Cardiac septum (tissue), 1 donor: ENCODE data around the gene PSMB8. TPM values are rescaled to one million over a fixed set of nuclear protein-coding genes. Genes with fewer than 3 reads are reported as not detected.

ENCODE experiments used
- DNase-seq: peaks from one replicate; pipeline ENCODE4 v3.0.0-alpha.2; 2020; ENCODE audit warnings: low spot score
- intact Hi-C: fragments of 100-400 bp; cut with DNase I; formaldehyde crosslinking; loops from one replicate; pipeline ENCODE4 v1.14.0; 2022
- total RNA-seq: library from RNA; stranded (reverse); fragmentation: NEBNext Ultra II Directional; extraction: Animal tissue kit (Norgen Biotek cat#: 25700); gene quantifications from one replicate; pipeline ENCODE4 v1.2.1, GENCODE V29; 2021
- donor health status: DM: no; HTN: no; CAD: no.

The PSMB8 gene
- total RNA-seq, 1 donor from 2014 or later = 11.7 TPM

GRCh38 chr6:32842021-32842650 lies 1.7 kb downstream of the PSMB8 start:
- intact Hi-C loops = no loop called here
- no peak for DNase-seq

GRCh38 chr6:32840604-32841246 lies 3.1 kb downstream of the PSMB8 start:
- intact Hi-C loops = no loop called here
- DNase-seq = no peak

- no peak for DNase-seq
- intact Hi-C loops = no loop called here
Measured at GRCh38 chr6:32839356-32839755, 4.5 kb downstream of the PSMB8 start.

- intact Hi-C loops = loop anchor here (1.0 kb wide), 2 partner anchors 15 to 30 kb away; partner anchors contain the start of gene TAP1
- DNase-seq = peak; percentile 99
Measured at GRCh38 chr6:32838114-32838958, 5.5 kb downstream of the PSMB8 start, which contains the start of gene TAP2. Gene TAP2, minus strand, starts transcription at chr6:32838739. Its CDS starts 506 bp downstream, at chr6:32838233.

- intact Hi-C loops = loop anchor here (1.0 kb wide), 2 partner anchors 16 to 31 kb away; partner anchors contain the start of gene TAP1
- DNase-seq = no peak
Measured at GRCh38 chr6:32837651-32838113, 6.2 kb downstream of the PSMB8 start.

GRCh38 chr6:32836873-32837272 lies 7.0 kb downstream of the PSMB8 start:
- intact Hi-C loops = no loop called here
- no peak for DNase-seq

- intact Hi-C loops = no loop called here
- DNase-seq = no peak
Measured at GRCh38 chr6:32835167-32835893, 8.5 kb downstream of the PSMB8 start.

- intact Hi-C loops = no loop called here
- DNase-seq = no peak
Measured at GRCh38 chr6:32833664-32834063, 10.2 kb downstream of the PSMB8 start.

GRCh38 chr6:32832535-32832934 lies 11.3 kb downstream of the PSMB8 start:
- DNase-seq = no peak
- intact Hi-C loops = no loop called here

GRCh38 chr6:32830936-32831335 lies 12.9 kb downstream of the PSMB8 start:
- intact Hi-C loops = no loop called here

GRCh38 chr6:32830017-32830416 lies 13.8 kb downstream of the PSMB8 start:
- no peak for DNase-seq
- intact Hi-C loops = no loop called here

More at GRCh38 chr6:32830936-32831335, 12.9 kb downstream of the PSMB8 start:
- DNase-seq = no peak

- intact Hi-C loops = no loop called here
- no peak for DNase-seq
Measured at GRCh38 chr6:32829495-32829894, 14.4 kb downstream of the PSMB8 start.

- intact Hi-C loops = no loop called here
- no peak for DNase-seq
Measured at GRCh38 chr6:32827025-32827424, 16.8 kb downstream of the PSMB8 start.

GRCh38 chr6:32825966-32826365 lies 17.9 kb downstream of the PSMB8 start:
- intact Hi-C loops = no loop called here
- DNase-seq = no peak

GRCh38 chr6:32819729-32820128 lies 24.1 kb downstream of the PSMB8 start:
- intact Hi-C loops = no loop called here
- no peak for DNase-seq

- intact Hi-C loops = no loop called here
- no peak for DNase-seq
Measured at GRCh38 chr6:32818867-32819266, 25.0 kb downstream of the PSMB8 start.

- intact Hi-C loops = no loop called here
- no peak for DNase-seq
Measured at GRCh38 chr6:32816746-32817204, 27.1 kb downstream of the PSMB8 start, which contains the start of gene HLA-DOB. Gene HLA-DOB, minus strand, starts transcription at chr6:32817002. Its CDS starts 51 bp downstream, at chr6:32816951.

GRCh38 chr6:32815996-32816395 lies 27.9 kb downstream of the PSMB8 start:
- intact Hi-C loops = no loop called here
- no peak for DNase-seq

- no peak for DNase-seq
- intact Hi-C loops = no loop called here
Measured at GRCh38 chr6:32815115-32815514, 28.7 kb downstream of the PSMB8 start.
